ENCODE measurements around the gene CORIN.

DNA sequence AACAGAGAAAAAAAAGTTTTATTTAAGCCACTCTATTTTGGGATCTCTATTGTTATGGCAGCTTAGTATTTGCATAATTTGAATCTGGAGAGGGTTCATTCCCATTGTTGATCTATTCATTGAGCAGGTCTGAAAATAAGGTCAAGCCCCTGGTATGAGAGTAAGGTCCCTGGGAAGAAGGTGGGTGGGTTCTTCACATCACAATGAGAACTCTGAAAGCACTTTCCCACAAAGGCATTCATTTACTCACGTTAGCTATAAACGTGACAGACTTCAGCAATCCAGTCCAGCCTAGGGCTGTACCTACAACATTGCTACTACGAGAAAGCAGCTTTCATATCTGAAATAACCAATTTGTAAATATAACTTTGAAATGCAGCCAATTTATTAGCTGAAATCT is 126.2 kb downstream of the CORIN start:
- TF ChIP-seq, protein P1, sequence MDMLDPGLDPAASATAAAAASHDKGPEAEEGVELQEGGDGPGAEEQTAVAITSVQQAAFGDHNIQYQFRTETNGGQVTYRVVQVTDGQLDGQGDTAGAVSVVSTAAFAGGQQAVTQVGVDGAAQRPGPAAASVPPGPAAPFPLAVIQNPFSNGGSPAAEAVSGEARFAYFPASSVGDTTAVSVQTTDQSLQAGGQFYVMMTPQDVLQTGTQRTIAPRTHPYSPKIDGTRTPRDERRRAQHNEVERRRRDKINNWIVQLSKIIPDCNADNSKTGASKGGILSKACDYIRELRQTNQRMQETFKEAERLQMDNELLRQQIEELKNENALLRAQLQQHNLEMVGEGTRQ (IDR thresholded peaks at IDR 0.05; ENCODE audit: low read depth, low read length): no peak
- TF ChIP-seq, protein P2, sequence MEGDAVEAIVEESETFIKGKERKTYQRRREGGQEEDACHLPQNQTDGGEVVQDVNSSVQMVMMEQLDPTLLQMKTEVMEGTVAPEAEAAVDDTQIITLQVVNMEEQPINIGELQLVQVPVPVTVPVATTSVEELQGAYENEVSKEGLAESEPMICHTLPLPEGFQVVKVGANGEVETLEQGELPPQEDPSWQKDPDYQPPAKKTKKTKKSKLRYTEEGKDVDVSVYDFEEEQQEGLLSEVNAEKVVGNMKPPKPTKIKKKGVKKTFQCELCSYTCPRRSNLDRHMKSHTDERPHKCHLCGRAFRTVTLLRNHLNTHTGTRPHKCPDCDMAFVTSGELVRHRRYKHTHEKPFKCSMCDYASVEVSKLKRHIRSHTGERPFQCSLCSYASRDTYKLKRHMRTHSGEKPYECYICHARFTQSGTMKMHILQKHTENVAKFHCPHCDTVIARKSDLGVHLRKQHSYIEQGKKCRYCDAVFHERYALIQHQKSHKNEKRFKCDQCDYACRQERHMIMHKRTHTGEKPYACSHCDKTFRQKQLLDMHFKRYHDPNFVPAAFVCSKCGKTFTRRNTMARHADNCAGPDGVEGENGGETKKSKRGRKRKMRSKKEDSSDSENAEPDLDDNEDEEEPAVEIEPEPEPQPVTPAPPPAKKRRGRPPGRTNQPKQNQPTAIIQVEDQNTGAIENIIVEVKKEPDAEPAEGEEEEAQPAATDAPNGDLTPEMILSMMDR (conservative IDR thresholded peaks at IDR 0.05; ENCODE audit: low read depth, low read length): no peak
- no peak for TF ChIP-seq MAZ (IDR thresholded peaks at IDR 0.05; ENCODE audit: borderline replicate concordance, low read depth, low read length)
- TF ChIP-seq RAD21 (IDR thresholded peaks at IDR 0.05; ENCODE audit: low read length): no peak
- no peak for TF ChIP-seq POLR2A (IDR thresholded peaks at IDR 0.05; ENCODE audit: low read depth, low read length)
- no peak for TF ChIP-seq MAFK (IDR thresholded peaks at IDR 0.05; ENCODE audit: low read depth, low read length)
- no peak for TF ChIP-seq RCOR1 (IDR thresholded peaks at IDR 0.05; ENCODE audit: insufficient replicate concordance, low read length)
- TF ChIP-seq BHLHE40 (IDR thresholded peaks at IDR 0.05; ENCODE audit: low read depth, low read length): no peak
